B cell (primary cell): Measurements from ENCODE around the gene TK2.

Experiments
- EZH2 ChIP-seq: IDR thresholded peaks from 2 replicates; pipeline ENCODE4 v1.6.1; 2012; ENCODE audit warnings: borderline replicate concordance, low read depth, mild to moderate bottlenecking, moderate library complexity, low read length; ENCODE audit not compliant: insufficient read depth, poor library complexity, severe bottlenecking
- TF ChIP-seq, protein P1 (sequence below): fragments of 200-600 bp; IDR thresholded peaks from one replicate; pipeline ENCODE4 v1.8.0; 2022; ENCODE audit warnings: antibody characterized with exemption, mild to moderate bottlenecking

DNA sequence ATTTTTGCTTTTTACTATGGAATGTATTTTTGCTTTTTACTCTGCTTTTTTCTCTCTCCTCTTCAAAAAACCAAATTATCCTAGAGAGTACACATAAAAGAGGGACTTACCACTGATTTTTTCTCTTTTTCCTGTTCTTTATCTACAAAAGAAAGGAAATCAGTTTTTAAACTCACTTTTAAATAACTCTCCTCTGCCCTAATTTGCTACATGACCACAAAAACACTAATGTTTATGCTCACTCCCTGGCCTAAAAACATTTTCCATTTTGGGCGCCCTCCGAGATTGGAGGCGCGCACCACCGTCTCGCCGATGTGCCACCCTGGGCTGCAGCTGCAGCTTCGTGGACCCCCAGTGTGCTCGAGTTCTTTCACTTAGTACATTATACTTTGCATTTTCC is 1.1 kb downstream of the TK2 start:
- TF ChIP-seq, protein P1, sequence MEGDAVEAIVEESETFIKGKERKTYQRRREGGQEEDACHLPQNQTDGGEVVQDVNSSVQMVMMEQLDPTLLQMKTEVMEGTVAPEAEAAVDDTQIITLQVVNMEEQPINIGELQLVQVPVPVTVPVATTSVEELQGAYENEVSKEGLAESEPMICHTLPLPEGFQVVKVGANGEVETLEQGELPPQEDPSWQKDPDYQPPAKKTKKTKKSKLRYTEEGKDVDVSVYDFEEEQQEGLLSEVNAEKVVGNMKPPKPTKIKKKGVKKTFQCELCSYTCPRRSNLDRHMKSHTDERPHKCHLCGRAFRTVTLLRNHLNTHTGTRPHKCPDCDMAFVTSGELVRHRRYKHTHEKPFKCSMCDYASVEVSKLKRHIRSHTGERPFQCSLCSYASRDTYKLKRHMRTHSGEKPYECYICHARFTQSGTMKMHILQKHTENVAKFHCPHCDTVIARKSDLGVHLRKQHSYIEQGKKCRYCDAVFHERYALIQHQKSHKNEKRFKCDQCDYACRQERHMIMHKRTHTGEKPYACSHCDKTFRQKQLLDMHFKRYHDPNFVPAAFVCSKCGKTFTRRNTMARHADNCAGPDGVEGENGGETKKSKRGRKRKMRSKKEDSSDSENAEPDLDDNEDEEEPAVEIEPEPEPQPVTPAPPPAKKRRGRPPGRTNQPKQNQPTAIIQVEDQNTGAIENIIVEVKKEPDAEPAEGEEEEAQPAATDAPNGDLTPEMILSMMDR, result no peak
- no peak for TF ChIP-seq EZH2
